Coronary artery (tissue), 2 donors: ENCODE data around the gene MRPL9.
"Not testable (repeated sequence)": the region's sequence is repeated elsewhere in the genome, so short reads cannot be mapped to it uniquely, and the experiment has no call there.

Source experiments
- DNase-seq: peaks from one replicate; pipeline ENCODE4 v3.0.0-alpha.2; 2017; ENCODE audit warnings: low spot score
- H3K27ac ChIP-seq, 2 donors: fragments of 200-600 bp; sonication (generic); one replicate each; pipeline ENCODE4 v1.5.1; 2016 to 2019
- H3K4me3 ChIP-seq: fragments of 200-600 bp; sonication (generic); 2 replicates; pipeline ENCODE4 v1.5.1; 2016; ENCODE audit warnings: mild to moderate bottlenecking, moderate library complexity
- TF ChIP-seq, protein P1 (sequence below): fragments of 200-600 bp; sonication (generic); IDR thresholded peaks from one replicate; pipeline ENCODE4 v1.5.1; 2019; ENCODE audit warnings: antibody characterized with exemption

The MRPL9 gene

DNA sequence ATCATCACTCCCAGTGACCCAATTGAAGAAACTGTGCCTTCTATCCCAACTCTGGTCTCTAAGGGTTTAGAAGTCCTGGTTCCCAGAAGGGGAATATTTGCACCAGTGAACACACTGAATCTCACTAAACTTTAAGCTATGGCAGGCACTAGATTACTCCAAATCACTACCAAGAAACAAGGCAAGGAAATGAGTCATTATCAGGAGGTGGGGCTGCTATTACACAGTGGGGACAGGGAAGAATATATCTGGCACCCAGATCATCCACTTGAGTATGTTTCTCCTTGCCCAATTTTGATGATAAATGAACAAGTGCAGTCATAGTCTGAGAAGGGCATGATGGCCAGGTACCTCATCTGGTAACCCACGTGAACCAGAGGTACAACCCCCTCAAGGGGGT, 7.0 kb downstream of the MRPL9 start:
- TF ChIP-seq, protein P1, sequence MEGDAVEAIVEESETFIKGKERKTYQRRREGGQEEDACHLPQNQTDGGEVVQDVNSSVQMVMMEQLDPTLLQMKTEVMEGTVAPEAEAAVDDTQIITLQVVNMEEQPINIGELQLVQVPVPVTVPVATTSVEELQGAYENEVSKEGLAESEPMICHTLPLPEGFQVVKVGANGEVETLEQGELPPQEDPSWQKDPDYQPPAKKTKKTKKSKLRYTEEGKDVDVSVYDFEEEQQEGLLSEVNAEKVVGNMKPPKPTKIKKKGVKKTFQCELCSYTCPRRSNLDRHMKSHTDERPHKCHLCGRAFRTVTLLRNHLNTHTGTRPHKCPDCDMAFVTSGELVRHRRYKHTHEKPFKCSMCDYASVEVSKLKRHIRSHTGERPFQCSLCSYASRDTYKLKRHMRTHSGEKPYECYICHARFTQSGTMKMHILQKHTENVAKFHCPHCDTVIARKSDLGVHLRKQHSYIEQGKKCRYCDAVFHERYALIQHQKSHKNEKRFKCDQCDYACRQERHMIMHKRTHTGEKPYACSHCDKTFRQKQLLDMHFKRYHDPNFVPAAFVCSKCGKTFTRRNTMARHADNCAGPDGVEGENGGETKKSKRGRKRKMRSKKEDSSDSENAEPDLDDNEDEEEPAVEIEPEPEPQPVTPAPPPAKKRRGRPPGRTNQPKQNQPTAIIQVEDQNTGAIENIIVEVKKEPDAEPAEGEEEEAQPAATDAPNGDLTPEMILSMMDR, result no peak
- DNase-seq, result no peak
- Histone ChIP-seq H3K27ac (no peak overlapping the region), H3K4me3 (no peak overlapping the region)

DNA sequence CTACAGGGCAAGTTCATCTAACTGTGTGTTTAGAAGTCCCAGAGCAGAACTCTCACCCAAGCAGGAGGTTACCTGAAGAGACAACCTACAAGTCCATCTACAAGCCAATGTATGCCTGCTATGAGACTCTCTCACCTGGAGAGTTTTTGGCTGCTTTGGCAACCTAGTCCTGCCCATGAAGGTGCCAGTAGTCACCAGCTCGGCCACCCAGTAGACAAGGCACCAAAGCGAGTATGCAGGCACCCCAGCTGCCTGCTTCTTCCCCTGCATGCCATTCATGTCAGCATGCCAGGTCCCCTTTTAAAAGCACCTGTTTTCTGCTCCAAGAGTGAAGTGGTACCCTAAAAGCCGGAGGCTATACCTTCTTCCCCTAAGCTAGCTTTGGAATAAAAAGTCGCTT, 21.8 kb downstream of the MRPL9 start:
- TF ChIP-seq, protein P1, result no peak
- H3K4me3 ChIP-seq, result no peak overlapping the region
- no peak overlapping the region for H3K27ac ChIP-seq
- DNase-seq, result no peak

DNA sequence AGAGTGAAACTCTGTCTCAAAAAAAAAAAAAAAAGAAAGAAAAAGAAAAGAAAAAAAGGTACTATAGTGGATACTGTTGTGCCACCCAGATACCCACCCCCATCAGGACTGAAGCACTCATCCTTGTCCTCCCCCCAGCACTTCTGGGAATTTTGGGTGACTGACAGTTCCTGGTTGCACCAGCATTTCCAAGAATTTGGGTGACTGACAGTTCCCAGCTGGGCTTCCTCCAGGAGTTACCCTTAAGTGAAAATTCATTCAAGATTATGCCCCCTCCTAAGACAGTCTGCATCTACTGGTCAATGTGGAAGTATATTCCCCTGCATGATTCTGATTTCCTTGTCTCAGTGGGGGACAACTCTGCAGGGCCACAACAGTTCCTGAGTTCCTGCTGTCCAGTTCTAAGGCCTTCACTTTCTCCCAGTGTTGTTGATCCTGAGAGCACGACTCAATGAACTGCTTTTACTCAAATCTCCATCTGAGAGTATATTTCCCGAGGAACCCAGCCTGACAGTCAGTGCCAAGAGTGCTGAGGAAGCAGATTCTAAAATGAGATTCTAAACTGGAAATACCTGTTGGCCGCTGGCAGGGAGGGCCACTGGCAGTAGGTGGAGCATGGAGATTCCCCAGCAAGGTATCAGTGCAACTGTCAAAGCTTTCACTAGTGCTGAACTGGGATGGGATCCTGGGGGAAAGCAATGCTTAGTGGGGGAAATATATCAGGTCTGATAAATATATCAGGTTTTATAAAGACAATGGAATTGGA, 23.5 kb downstream of the MRPL9 start:
- DNase-seq, result no peak
- Histone ChIP-seq H3K4me3 (no peak overlapping the region), H3K27ac (no peak overlapping the region)
- TF ChIP-seq, protein P1, result no peak

DNA sequence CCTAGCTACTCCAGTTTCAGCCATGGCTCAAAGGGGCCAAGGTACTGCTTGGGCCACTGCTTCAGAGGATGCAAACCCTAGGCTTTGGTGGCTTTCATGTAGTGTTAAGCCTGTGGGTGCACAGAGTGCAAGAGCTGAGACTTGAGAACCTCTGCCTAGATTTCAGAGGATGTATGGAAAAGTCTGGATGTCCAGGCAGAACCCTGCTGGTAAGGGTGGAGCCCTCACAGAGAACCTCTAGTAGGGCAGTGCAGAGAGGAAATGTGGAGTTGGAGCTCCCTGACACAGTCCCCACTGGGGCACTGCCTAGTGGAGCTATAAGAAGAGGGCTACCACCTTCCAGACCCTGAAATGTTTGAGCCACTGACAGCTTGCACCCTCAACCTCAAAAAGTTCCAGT, 25.8 kb downstream of the MRPL9 start:
- TF ChIP-seq, protein P1, result no peak
- DNase-seq, result no peak
- no peak overlapping the region for H3K4me3 ChIP-seq

DNA sequence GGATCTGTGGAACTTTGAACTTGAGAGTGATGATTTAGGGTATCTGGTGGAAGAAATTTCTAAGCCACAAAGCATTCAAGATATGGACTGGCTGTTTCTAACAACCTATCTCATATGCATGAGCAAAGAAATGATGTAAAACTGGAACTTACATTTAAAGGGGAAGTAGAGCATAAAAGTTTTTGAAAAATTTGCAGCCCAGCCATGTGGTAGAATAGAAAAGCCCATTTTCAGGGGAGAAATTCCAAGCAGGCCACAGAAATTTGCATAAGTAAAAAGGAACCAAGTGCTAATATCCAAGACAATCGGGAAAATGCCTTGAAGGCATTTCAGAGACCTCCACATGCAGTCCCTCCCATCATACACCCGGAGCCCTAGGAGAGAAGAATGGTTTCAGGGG, 26.3 kb downstream of the MRPL9 start:
- Histone ChIP-seq H3K4me3 (no peak overlapping the region), H3K27ac (no peak overlapping the region)
- DNase-seq, result no peak
- TF ChIP-seq, protein P1, result no peak

More for the DNA sequence above, 25.8 kb downstream of the MRPL9 start:
- H3K27ac ChIP-seq, result no peak overlapping the region

DNA sequence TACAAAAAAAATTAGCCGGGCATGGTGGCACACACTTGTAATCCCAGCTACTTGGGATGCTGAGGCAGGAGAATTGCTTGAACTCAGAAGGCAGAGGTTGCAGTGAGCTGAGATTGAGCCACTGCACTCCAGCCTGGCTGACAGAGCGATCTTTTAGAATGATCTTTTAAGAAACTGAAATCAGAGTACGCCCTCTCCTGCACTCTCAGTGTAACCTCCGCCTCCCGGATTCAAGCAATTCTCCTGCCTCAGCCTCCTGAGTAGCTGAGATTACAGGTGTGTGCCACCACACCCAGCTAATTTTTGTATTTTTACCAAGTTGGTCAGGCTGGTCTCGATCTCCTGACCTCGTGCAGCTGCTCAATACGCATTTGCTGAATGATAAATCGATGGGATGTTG, 29.3 kb downstream of the MRPL9 start:
- H3K27ac ChIP-seq, H3K4me3 ChIP-seq, DNase-seq: not testable (repeated sequence)

DNA sequence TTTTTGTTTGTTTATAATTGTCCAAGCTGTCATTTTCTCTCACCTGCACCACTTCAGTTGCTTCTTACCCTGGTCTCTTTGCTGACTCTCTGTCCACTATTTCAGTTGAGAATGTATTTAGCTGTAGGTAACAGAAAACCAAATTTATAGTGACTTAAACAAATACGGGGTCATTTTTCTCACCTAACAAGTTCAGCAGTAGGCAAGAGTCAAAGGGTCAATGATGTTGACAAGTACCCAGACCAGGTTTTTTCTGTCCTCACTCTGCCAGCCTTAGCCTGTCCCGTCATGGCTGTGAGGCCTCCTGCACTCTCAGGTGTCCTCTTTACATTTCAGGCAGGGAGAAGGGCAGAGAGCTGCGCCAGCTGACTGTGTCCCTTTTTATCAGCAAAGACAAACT, 30.2 kb downstream of the MRPL9 start:
- no peak overlapping the region for H3K4me3 ChIP-seq
- TF ChIP-seq, protein P1, result no peak
- no peak overlapping the region for H3K27ac ChIP-seq
- DNase-seq, result no peak
